Adipose tissue (tissue), 3 donors: ENCODE data around the gene PBX3. TPM values are rescaled to one million over a fixed set of nuclear protein-coding genes. Genes with fewer than 3 reads are reported as not detected.

Experiments
- H3K27ac ChIP-seq: one replicate; pipeline ENCODE4 v1.5.1; 2013; ENCODE audit warnings: low read depth, low read length
- WGBS, 3 donors: extraction: QIAGEN DNeasy Blood & Tissue Kit; methylation state at CpG; one replicate each; pipeline ENCODE4 v1.1.7; 2013; 5-methylcytosine and 5-hydroxymethylcytosine counted together
- polyA plus RNA-seq, 3 donors: library from polyadenylated mRNA; stranded (reverse); fragments of 200-250 nt; gene quantifications; one replicate each; pipeline ENCODE4 v1.2.3, GENCODE V29; 2013
- donor health status: healthy with polysubstance abuse.
- donor health status: Bipolar disorder and iron deficiency.
- donor health status: healthy.

The PBX3 gene
- polyA plus RNA-seq, 3 donors = 9.2 to 16.5 (median 13.2) TPM

DNA sequence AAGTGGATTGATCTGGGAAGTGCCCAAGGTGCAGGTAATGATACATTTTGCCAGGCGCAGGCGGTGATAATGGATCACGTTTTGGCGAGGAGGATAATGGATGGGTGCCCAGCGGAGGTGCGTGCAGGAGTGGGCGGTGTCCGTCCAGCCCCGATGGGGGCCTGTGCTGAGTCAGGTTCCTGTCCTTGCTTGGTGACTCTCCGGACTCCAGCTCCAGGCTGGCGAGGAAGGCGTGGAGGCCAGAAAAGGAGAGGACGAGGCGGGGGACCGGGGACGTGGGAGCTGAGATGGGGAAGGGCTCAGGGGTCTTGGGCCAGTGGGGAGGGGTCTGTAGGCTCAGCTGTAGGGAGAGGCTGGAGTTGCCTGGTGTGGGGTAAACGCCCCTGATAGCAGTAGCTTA, 268.3 kb downstream of the PBX3 start:
- no peak overlapping the region for H3K27ac ChIP-seq
- WGBS, 3 donors = 80 to 92% (median 91%) methylated on average over 17 of the region's 17 CpGs

DNA sequence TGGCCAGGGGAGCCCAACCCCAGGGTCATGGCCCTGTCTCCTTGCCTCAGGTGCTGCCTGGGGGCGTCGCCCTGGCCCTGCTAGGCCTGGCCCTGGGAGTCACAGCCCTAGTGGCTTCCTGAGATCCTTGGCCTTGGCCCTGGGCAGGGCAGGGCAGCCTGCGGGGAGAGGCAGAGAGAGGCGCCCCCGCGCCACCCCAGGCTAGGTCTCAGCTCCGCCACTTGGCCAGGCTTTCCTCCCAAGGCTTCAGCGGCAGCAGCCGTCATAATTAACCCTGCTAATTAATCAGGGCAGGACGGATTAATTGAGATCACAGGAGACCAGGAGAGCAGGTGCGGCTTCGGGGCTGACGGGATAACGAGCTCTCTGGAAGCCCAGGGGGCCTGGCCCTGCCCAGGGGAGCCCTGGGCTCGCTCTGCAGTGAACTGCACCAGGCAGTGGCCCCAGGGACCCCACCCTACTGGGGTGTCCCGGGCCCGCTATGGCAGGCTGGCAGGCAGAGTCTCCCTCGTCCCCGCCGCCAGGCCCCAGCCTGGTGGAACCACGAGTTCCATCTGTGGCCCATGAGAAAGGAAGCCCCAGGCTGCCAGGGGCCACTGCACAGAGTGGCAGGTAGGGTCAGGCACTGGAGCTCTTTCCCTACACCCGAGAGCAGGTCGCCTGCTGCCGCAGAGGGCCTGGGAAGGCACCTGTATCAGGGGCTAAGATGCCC, 269.6 kb downstream of the PBX3 start:
- H3K27ac ChIP-seq = no peak overlapping the region
- 80 to 92% (median 91%) methylated on average over 23 to 24 of the region's 24 CpGs for WGBS, 3 donors

Other genes starting within 250 kb of the PBX3 start
- gene MAPKAP1, start 40.2 kb upstream of the PBX3 start, polyA plus RNA-seq = 10 to 100 TPM; 28.1 to 57.0 (median 50.5) TPM